HG02970 (cell line): ENCODE data around the gene ALG8.
"Not testable (repeated sequence)": the region's sequence is repeated elsewhere in the genome, so short reads cannot be mapped to it uniquely, and the experiment has no call there.

Experiments
- ATAC-seq: cut with Tn5 transposase; IDR thresholded peaks from one replicate; pipeline ENCODE4 v1.9.1; 2021; ENCODE audit warnings: mild to moderate bottlenecking, moderate library complexity, moderate number of reproducible peaks; ENCODE audit not compliant: unreplicated experiment, low FRiP score

Gene ALG8

GRCh38 chr11:78109081-78110015, 30.1 kb downstream of the ALG8 start:
- no peak for ATAC-seq

- ATAC-seq, result no peak
Measured at GRCh38 chr11:78100676-78101472, 38.6 kb downstream of the ALG8 start.

- ATAC-seq, result no peak
Measured at GRCh38 chr11:78100261-78100660, 39.2 kb downstream of the ALG8 start.

- no peak for ATAC-seq
Measured at GRCh38 chr11:78099666-78100065, 39.8 kb downstream of the ALG8 start.

- ATAC-seq, result no peak
Measured at GRCh38 chr11:78097666-78098385, 41.6 kb downstream of the ALG8 start.

DNA sequence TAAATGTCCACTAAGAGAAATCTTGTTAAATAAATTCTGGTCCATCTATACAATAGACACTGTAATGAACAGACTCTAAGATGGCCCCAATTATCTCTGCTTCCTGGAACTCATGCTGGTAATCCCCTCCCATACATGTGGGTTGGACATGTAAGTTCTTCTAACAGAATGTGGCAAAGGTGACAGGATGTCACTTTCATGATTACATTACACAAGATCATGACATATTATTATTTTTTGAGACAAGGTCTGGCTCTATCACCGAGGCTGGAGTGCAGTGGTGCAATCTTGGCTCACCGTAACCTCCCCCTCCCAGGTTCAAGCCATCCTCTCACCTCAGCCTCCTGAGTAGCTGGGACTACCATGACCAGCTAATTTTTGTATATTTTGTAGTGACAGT, 45.2 kb downstream of the ALG8 start:
- ATAC-seq, result no peak

DNA sequence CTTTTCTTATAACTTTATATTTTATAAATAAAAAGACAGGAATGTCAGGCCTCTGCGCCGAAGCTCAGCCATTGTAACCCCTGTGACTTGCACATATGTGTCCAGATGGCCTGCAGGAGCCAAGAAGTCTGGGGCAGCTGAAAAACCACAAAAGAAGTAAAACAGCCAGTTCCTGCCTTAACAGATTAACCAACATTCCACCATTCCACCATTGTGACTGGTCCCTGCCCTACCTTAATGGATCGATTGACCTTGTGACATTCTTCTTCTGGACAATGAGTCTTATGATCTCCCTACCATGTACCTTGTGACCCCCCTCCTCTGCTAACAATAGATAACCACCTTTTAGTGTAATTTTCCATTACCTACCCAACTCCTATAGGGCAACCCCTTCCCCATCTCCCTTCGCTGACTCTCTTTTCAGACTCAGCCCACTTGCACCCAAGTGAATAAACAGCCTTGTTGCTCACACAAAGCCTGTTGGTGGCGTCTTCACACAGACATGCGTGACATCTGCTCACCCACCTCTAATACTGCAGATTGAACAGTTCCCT, 52.8 kb downstream of the ALG8 start:
- not testable (repeated sequence) for ATAC-seq

DNA sequence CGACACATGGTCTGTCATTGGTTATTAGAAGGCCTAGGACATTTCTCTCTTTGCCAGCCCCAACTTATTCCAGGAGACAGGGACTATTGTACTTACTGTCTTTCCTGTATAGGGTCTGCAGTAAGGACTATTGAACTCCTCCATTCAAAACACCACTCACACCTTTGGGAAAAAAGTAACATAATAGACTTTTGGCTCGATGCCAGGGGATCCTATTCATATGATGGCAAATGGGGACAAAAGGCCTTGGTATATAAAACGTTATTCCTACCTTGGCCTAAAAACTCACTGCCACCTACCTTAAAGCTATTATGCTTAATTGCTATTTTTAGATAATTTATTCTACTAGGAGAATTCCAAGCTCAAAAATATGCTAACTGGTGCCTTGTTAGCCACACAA, 53.5 kb downstream of the ALG8 start:
- no peak for ATAC-seq

GRCh38 chr11:78084506-78084905, 54.9 kb downstream of the ALG8 start:
- not testable (repeated sequence) for ATAC-seq

- no peak for ATAC-seq
Measured at GRCh38 chr11:78083021-78083420, 56.4 kb downstream of the ALG8 start.

GRCh38 chr11:78082146-78082545, 57.3 kb downstream of the ALG8 start:
- no peak for ATAC-seq

DNA sequence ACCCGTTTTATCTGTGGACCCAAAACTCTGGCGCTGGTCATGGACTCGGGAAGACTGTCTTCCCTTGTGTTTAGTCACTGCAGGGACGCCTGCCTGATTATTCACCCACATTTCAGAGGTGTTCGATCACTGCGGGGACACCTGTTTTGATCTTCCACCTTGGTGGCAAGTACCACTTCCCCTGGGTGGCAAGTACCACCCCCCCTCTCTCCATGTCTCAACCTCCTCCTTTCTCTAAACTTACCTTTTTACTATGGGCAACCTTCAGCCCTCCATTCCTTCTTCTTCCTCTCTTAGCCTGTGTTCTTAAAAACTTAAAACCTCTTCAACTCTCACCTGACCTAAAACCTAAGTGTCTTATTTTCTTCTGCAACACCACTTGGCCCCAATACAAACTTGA, 57.8 kb downstream of the ALG8 start:
- ATAC-seq, result no peak

- no peak for ATAC-seq
Measured at GRCh38 chr11:78080818-78081495, 58.5 kb downstream of the ALG8 start.

- ATAC-seq, result no peak
Measured at GRCh38 chr11:78080084-78080817, 59.2 kb downstream of the ALG8 start.

DNA sequence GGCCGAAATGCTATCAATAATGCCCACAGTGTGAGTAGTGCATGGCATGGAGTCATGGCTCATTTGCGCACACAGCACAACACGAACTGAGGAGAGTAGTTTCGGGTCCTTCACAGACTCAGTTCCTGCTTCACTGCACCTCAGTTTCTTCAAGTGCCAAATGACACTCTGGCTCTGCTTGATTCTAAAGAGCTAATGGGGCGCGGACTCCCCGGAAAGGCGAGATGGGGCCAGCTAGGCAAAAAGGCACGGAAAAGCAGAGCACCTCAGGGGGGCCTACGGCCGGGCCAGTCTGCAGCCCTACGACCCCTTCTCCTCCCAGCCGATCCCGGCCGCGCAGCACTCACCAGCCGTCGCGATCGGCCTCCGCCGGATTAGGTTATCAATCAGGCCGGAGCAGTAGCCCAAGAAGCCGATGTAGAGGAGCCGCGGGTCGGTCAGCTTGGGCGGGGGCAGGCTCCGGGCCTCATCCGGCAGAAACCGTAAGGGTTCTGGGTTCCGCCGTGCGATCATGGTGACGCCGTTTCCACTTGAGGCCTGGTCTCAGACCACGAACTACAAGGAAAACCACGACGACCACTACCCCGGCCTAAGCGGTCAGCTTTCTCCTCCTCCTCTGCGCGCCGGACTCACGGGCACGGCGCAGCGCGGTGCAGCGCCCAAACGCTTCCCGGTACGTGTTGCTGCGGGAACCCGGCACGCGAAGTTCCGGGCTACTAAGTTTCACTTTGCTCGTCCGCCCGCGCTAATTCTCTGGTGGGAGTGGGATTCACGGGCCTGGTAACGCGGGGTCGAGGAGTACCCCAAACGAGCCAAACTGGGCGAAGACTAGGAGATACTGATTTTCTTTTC, 60.0 kb downstream of the ALG8 start, which contains the start of gene NDUFC2:
Gene NDUFC2 (minus strand): TSS at position 631 of the 852 bp plus-strand sequence. CDS start 118 bp downstream, at position 513.
- ATAC-seq, result no peak

DNA sequence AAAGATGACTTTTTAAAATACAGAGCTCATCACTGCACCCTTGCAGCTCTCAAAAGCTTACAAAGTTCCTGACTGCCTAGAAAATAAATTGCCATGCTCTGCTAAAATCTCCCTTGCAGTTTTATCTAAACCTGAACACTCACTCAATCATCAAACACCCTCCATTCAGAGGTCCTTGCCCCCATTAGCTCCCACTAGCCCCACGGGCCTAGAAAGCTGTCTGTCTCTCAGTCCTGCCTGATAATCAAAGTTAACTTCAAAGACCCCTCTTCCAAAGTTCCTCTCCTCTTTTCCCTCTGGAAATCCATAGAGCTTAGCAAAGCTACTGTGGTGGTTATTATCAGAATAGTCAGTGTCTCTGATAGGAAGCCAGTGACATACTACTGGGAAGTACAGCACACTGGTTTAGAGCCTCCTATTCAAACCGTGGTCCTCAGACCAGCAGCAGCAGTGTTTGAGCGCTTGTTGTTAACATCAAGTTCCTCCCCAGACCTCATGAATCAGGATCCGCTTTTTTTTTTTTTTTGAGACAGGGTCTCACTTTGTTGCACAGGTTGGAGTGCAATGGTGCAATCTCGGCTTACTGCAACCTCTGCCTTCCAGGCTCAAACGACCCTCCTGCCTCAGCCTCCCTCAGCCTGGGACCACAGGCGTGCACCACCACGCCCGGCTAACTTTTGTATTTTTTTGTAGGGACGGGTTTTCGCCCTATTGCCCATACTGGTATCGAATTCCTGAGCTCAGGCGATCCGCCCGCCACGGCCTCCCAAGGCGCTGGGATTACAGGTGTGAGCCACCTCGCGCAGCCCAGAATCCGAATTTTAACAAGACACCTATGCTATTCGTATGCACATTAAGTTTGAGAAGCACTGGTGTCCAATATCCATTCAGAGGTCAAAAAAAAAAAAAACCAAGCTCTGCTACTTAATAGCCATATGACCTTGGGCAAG, 60.9 kb downstream of the ALG8 start:
- ATAC-seq, result no peak

DNA sequence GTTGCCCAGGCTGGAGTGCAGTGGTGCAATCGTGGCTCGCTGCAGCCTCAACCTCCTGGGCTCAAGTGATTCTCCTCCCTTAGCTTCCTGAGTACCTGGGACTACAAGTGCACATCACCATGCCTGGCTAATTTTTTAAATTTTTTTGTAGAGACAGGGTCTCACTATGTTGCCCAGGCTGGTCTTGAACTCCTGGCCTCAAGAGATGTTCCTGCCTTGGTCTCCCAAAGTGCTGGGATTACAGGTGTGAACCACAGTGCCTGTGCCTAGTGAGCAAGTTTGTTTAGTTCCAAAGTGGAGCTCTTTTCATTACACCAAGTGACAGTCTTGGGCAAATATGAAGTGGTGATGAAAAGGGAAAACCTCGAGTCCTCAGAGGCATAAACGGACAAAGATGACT, 61.8 kb downstream of the ALG8 start:
- ATAC-seq, result not testable (repeated sequence)
